ENCODE data around the gene RSL24D1. TPM values are rescaled to one million over a fixed set of nuclear protein-coding genes. Genes with fewer than 3 reads are reported as not detected.

The RSL24D1 gene
- total RNA-seq, 1 experiment from 2014 or later, result 87.0 TPM

DNA sequence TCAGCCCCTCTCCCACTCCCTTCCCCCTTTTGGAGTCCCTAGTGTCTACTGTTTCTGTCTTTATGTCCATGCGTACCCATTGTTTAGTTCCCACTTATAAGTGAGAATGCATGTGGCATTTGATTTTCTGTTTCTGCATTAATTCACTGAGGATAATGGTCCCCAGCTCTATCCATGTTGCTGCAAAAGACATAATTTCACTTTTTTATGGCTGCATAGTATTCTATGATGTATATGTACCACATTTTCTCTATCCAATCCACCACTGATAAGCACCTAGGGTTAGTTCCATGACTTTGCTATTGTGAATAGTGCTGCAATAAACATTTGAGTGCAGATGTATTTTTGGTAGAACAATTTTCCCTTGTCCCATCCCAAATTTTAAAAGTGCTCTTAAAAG lies 34.2 kb upstream of the RSL24D1 start:
- Histone ChIP-seq H2AFZ (no peak overlapping the region), H3K79me2 (ENCODE audit: low read depth) (no peaks in the 10 kb centered on the region), H3K4me2 (no peak overlapping the region), H3F3A (ENCODE audit: insufficient read depth, low read depth) (no peaks in the 10 kb centered on the region), H3K27ac (no peak overlapping the region), H3K4me3 (no peak overlapping the region), H3K9me3 (ENCODE audit: insufficient read depth, low read depth) (no peaks in the 10 kb centered on the region), H3K36me3 (ENCODE audit: low read depth) (no peaks in the 10 kb centered on the region), H3K4me1 (replicated peaks; ENCODE audit: insufficient read depth) (0 out of 2 replicates have a peak, but pooled peaks cover 7% of the 10 kb centered on the region), H3K27me3 (ENCODE audit: insufficient read depth, low read depth) (no peaks in the 10 kb centered on the region), H3K9me2 (ENCODE audit: insufficient read depth) (no peaks in the 10 kb centered on the region), H4K20me1 (ENCODE audit: insufficient read depth) (no peaks in the 10 kb centered on the region)
- no peak for DNase-seq
- ChIA-PET POLR2A (ENCODE audit: unreplicated experiment) (no interaction called here), CTCF (no interaction called here)
- BruUV-seq (replicated peaks), result no TSS peak
- TF ChIP-seq EZH2 (IDR thresholded peaks at IDR 0.05; ENCODE audit: low read depth), result no peak
- TF ChIP-seq CTCF (conservative IDR thresholded peaks at IDR 0.05), result no peak
- intact Hi-C loops (cut with micrococcal nuclease; ENCODE audit: unreplicated experiment), result no loop called here

GRCh38 chr15:55230051-55230670 lies 33.4 kb upstream of the RSL24D1 start:
- POLR2A ChIA-PET (ENCODE audit: unreplicated experiment), result no interaction called here
- BruUV-seq (replicated peaks), result no TSS peak
- no peak overlapping the region for H2AFZ ChIP-seq

DNA sequence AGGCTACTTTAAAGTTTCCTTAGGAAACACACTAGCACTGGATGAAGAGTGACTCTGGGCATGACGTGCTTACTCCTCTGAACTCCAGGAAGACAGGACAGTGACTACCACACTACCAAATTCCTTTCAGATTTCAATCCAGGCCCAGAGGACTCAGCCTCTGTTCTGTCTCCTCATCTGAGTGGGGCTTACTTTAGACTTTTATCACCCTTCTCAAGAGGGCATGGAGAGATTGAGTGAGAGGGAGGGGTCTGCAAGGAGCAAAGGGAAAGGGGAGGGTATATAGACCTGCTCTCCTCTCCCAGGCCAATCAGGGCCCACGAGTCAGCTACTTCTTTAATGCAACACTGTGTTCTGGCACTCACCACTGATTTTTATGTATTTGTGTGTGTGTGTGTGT lies 29.4 kb upstream of the RSL24D1 start:
- CTCF ChIA-PET, result no interaction called here
- Histone ChIP-seq H3K79me2 (ENCODE audit: low read depth) (no peaks in the 10 kb centered on the region), H3K36me3 (ENCODE audit: low read depth) (no peaks in the 10 kb centered on the region), H3F3A (ENCODE audit: insufficient read depth, low read depth) (peaks cover 9% of the 10 kb centered on the region; the same call in 1 of the 2 replicates), H3K9me2 (ENCODE audit: insufficient read depth) (no peaks in the 10 kb centered on the region), H2AFZ (no peak overlapping the region), H3K4me1 (replicated peaks; ENCODE audit: insufficient read depth) (peaks cover 20% of the 10 kb centered on the region), H3K27me3 (ENCODE audit: insufficient read depth, low read depth) (no peaks in the 10 kb centered on the region), H3K4me2 (no peak overlapping the region), H3K9me3 (ENCODE audit: insufficient read depth, low read depth) (no peaks in the 10 kb centered on the region), H3K27ac (no peak overlapping the region), H4K20me1 (ENCODE audit: insufficient read depth) (no peaks in the 10 kb centered on the region), H3K4me3 (no peak overlapping the region)
- no TSS peak for BruUV-seq (replicated peaks)
- TF ChIP-seq CTCF (conservative IDR thresholded peaks at IDR 0.05), result no peak
- no peak for TF ChIP-seq EZH2 (IDR thresholded peaks at IDR 0.05; ENCODE audit: low read depth)
- intact Hi-C loops (cut with micrococcal nuclease; ENCODE audit: unreplicated experiment), result no loop called here
- POLR2A ChIA-PET (ENCODE audit: unreplicated experiment), result no interaction called here
- no peak for DNase-seq

More at GRCh38 chr15:55230051-55230670, 33.4 kb upstream of the RSL24D1 start:
- H3F3A ChIP-seq (ENCODE audit: insufficient read depth, low read depth), result no peaks in the 10 kb centered on the region
- no peaks in the 10 kb centered on the region for H3K79me2 ChIP-seq (ENCODE audit: low read depth)
- H3K9me3 ChIP-seq (ENCODE audit: insufficient read depth, low read depth), result no peaks in the 10 kb centered on the region
- H3K9me2 ChIP-seq (ENCODE audit: insufficient read depth), result no peaks in the 10 kb centered on the region
- H3K36me3 ChIP-seq (ENCODE audit: low read depth), result no peaks in the 10 kb centered on the region
- no peaks in the 10 kb centered on the region for H3K27me3 ChIP-seq (ENCODE audit: insufficient read depth, low read depth)
- no peaks in the 10 kb centered on the region for H4K20me1 ChIP-seq (ENCODE audit: insufficient read depth)
- H3K4me3 ChIP-seq, result no peak overlapping the region
- 0 out of 2 replicates have a peak, but pooled peaks cover 7% of the 10 kb centered on the region for H3K4me1 ChIP-seq (replicated peaks; ENCODE audit: insufficient read depth)
- H3K4me2 ChIP-seq, result peak overlapping the region; percentile 4; the same call in 1 of the 2 replicates
- H3K27ac ChIP-seq, result no peak overlapping the region
- intact Hi-C loops (cut with micrococcal nuclease; ENCODE audit: unreplicated experiment), result no loop called here
- CTCF ChIA-PET, result no interaction called here
- DNase-seq, result peak in 1 of 2 experiments; percentile 43
- TF ChIP-seq EZH2 (IDR thresholded peaks at IDR 0.05; ENCODE audit: low read depth) (no peak), CTCF (conservative IDR thresholded peaks at IDR 0.05) (no peak)
